Endometrial microvascular endothelial cells (primary cell): ENCODE results near the gene CRYBG2. TPM values are rescaled to one million over a fixed set of nuclear protein-coding genes. Genes with fewer than 3 reads are reported as not detected.
"Not testable (repeated sequence)": the region's sequence is repeated elsewhere in the genome, so short reads cannot be mapped to it uniquely, and the experiment has no call there.

Experiments
- in situ Hi-C: cut with HindIII; loops from 2 replicates; pipeline ENCODE4 v1.10.0; 2017; ENCODE audit warnings: low sequenced_read_pairs, low pct_unique_long_range_greater_than_20kb; ENCODE audit errors: inconsistent ontology term
- total RNA-seq: library from RNA; depleted of rRNA; stranded (reverse); fragments of >200 nt; gene quantifications from one replicate; pipeline ENCODE4 v1.2.3, GENCODE V29; 2015; ENCODE audit errors: inconsistent ontology term

CRYBG2 gene
- total RNA-seq, 1 donor from 2014 or later = not detected

DNA sequence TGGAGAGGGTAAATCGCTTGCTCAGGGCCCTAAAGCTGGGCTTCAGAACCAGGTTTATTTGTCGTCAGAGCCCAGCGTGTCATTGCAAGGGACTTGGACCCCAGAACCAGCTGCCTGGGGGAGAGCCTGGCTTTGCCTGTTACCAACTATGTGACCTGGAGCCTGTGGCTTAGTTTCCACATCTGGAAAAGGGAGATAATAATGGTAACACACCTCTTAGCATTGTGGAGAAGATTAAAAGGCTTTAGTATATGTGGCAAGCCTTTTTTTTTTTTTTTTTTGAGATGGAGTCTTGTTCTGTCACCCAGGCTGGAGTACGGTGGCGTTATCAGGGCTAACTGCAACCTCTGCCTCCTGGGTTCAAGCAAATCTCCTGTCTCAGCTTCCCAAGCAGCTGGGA lies 23.7 kb downstream of the CRYBG2 start:
- in situ Hi-C loops = no loop called here

DNA sequence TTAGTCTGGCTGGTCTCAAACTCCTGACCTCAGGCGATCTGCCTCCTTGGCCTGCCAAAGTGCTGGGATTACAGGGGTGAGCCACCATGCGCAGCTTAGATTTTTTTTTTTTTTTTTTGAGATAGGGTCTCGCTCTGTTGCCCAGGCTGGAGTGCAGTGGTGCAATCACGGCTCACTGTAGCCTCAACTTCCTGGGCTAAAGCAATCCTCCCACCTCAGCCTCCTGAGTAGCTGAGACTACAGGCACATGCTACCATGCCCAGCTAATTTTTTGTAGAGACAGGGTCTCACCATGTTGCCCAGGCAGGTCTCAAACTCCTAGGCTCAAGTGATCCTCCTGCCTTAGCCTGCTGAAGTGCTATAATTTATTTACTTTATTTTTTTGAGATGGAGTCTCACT lies 24.6 kb downstream of the CRYBG2 start:
- in situ Hi-C loops = not testable (repeated sequence)

DNA sequence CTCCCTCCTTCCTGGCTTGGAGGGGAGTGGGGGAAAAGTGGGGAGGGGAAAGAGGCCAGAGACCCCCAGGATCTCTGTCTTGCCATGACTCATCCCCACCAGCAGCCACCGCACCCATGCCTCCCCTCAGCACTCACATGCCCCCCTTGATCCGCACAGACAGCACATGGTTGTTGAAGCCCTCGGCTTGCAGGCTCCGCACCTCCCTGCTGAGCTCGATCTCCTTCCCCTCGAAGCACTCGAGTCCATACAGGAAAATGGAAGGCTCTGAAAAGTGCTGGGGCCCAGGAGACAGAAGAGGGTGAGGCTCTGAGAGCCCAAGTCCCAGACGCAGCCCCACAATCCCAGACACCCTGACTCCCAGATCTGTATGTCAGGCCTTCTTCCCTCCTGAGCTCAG lies 25.3 kb downstream of the CRYBG2 start:
- in situ Hi-C loops = no loop called here

DNA sequence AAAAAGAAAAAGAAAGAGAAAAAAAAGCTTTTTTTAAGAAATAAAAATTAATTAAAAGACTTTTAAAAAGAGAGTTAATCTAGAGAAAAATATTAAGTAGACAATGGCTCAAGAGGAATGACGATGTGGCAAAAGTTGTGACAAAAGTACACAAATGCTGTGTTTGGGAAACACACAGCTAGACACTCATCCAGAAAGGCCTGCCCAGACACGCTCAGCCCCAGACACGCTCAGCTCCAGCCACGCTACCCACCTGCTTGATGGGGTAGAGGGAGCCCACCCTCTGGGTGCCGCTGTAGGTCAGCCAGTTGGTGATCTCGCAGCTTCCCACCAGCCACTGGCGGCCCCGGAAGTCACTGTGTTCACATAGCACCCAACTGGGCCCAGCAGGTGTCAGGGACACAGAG lies 26.0 kb downstream of the CRYBG2 start:
- in situ Hi-C loops = no loop called here

DNA sequence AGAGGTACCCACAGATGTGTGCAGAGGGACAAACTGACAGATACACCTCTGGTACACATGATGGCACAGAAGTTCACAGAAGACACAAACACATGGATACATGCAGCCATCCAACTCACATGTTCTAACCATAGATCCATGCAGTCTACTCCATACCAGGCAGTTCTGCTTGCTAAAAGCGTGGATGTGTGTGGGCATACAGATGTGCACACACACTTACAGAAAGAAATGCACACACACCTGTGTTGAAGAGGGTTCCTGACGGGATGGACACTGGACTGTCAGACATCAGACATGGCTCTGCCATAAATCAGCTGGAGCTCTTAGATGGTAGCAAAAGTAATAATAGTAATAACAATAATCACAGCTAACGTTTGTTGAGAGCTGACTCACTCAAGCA lies 29.4 kb downstream of the CRYBG2 start:
- in situ Hi-C loops = no loop called here

DNA sequence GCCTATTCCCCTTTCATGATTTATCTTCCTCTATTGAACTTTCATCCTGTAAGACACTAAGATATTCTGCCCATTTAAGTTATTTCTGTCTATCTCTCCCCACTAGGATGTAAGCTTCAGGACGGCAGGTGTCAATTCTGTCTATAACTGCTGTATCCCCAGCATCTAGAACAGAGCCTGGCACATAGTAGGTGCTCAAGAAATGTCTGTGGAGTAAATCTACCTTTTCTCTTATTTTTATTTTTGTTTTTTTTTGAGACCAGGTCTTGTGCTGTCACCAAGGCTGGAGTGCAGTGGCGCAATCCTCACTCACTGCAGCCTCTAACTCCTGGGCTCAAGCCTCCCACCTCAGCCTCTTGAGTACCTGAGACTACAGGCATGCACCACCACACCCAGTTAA lies 30.5 kb downstream of the CRYBG2 start:
- in situ Hi-C loops = no loop called here

DNA sequence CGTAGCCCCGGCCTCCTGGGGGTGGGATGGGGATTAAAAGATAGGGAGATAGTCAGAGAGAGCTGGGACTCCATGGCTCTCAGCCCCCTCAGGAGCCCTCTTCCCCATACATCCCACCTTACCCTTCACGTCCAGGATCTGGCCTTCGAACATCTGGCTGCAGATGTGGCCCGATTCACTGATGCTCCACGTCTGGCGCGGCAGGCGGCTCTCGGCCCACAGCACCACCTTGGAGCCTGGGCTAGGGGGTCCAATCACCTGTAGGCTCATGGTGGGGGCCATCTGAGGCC lies 31.9 kb downstream of the CRYBG2 start:
- in situ Hi-C loops = no loop called here

DNA sequence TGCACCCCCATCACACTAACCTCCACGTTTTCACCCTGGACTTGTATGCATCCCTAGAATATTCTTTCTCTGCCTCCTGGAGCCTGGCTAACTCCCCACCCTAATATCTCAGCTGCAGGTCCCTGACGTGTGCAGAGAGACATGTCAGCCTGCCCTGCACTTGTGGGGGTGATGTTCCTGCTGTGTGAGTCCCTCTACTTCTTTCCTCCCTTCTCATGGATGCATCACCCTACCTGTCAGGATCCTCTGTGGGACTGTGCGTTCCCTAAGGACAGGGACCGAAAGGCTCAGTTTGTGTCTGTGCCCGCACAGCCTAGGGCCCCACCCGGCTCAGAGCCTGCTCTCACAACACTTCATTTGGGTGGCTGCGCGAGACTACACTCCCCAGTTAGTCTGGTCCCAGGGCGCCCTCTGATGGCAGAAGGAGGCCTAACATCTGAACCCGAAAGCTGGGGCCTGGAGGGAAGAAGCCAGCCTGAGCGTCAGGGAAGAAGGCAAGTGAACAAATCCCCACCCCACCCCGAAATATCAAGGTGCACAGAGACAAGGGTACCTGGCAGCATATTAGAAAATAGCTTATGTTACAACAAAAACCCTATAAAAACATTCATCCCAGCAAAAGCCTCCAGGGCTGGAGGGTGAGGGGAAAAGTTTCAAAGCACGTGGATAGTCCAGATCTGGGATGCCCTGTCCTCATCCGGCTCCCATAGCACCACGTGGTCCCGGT lies 32.5 kb downstream of the CRYBG2 start:
- in situ Hi-C loops = no loop called here

DNA sequence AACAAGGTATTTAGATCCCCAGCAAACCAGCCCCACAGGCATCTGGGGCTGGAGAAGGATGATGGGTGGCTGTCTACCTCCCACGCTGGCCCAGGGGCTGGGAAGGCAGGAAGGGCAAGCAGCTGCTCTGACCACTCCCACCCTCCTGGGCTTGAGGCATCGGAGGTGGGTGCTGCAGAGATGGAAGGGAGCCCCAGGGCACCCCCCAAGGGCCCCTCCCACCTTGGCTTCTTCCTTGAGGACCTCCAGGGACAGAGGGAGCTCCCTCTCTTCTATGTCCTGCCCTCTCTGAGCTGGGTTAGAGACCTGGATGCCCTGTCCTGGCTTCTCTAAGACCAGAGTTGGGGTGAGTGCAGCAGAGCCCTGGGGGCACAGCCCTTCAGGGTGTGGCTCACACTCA lies 33.0 kb downstream of the CRYBG2 start:
- in situ Hi-C loops = no loop called here

DNA sequence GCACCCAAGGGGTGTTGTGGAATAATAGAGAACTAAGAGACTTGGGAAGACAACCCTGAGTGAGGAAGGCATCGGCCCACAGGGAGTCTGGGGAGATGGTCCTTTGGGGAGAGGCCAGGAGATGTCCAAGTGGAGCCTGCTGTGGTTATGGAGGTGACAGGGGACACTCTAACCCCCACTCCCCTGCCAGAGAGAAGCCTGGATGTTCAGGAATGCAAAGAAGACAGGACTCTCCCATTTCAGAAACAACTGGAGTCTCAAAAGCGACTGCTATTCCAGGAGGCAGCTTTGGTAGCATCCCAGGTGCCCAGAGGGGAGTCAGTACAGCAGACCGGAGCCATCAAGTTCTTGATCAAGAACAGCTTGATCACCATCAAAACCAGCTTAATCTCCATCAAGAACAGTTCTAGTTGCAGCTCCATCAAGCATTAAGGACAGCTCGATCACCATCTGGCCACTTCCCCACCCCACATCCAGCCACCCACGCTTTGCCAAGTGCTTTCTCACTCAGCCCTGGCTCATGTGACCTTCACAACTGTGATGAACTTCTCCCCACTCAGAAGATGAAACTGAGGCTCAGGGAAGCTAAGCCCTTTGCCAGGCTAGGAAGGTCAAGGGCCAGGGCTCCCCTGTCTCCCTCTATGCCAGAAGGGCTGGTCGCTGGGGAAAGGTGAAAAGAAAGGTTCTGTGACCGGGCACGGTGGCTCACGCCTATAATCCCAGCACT lies 35.4 kb downstream of the CRYBG2 start:
- in situ Hi-C loops = no loop called here

DNA sequence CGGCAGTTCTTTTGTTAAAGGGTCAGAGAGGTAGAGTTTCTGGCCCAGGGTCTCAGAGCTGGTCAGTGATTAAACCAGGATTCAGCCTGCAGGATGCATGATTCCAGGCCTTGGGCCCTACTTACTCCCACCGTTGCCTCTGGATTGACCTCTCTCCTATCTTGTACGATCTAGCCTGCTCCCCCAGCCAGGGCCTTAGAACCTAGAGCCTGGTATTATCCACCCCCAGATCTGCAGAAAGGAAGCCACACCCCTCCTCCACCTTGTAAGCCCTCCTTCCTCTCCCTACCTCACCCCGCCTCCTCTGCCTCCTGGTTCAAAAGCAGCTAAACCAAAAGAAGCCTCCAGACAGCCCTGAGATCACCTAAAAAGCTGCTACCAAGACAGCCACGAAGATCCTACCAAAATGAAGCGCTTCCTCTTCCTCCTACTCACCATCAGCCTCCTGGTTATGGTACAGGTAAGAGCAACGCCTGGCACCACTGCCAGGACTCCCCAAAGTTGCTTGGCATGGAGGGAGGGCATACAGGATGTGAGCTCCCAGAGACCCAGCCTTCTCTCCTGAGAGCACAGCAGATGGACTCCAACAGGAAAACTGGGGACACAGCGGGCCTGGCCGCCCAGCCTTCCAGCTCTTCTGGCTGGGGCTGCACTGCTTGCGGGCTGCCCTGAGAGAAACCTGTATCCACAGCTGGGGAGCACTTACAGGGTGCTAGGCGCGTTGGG lies 36.2 kb downstream of the CRYBG2 start, which contains the start of gene CD52:
Gene CD52 (plus strand): TSS at position 347 of the 726 bp plus-strand sequence. CDS start 60 bp downstream, at position 407.
- in situ Hi-C loops = no loop called here

DNA sequence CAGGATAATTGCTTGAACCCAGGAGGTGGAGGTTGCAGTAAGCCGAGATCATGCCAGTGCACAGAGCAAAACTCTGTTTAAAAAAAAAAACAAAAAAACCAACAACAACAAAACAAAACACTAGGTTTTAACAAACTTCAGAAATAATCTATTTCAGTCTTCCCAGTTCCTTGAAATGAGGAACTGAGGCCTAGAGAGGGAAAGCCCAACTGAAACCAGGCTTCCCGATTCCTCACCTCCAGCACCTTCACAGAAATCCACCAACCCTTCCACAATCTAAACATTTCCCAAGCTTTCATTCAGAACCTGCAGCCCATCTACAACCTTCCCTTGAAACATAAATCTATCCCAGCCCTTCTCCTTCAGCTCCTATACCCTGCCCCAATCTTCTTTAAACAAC lies 36.8 kb downstream of the CRYBG2 start:
- in situ Hi-C loops = no loop called here

DNA sequence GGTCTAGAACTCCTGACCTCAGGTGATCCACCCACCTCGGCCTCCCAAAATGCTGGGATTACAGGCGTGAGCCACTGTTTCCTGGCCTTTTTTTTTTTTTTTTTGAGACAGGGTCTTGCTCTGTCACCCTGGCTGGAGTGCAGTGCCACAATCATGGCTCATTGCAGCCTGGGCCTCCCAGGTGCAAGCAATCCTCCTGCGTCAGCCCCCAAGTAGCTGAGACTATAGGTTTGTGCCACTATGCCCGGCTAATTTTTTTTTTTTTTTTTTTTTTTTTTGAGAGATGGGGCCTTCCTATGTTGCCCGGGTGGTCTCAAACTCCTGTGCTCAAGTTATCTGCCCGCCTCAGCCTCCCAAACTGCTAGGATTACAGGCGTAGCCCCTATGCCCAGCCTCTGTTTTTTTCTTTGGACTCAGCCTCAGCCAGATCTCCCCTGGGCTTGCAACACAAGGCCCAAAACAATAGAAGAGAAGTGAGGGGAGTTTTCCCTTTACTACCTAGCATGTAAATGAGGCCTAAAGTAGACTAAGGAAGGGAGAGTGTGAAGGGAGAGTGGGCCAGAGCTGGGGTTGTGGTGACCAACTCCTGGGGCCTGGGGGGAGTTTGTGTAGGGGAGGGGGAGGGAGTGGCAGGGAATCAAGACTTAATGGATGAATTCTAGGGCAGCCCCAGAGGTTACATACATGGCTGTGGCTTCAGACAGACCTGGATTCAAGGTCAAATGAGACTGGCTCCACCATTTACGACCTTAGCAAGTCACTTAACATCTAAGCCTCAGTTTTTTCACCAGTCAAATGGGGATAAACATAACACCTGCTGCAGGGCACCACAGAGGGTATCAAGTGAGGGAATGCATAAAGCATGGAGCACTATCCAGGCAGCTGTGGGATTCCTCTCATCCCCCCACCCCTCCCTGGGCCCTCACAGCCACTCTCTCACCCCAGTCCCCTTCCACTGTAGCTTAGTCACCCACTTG lies 37.8 kb downstream of the CRYBG2 start:
- in situ Hi-C loops = no loop called here

DNA sequence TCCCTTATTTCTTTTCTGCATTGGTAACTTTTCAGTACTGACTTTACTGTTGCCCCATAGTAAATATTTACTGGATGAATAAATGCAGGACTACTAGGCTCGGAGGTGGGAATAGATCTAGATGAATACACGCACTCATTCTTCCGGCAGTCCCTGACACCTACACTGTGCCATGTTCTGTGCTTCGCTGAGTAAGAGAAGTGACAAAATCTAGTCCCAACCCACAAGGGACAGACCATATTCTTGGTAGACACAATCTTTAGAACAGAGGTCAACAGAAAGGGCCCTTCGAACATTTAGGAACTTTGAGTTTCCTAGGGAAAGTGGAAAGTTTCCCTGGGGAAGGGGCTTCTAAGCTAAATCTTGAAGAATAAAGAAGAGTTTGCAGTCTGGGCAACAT lies 39.4 kb downstream of the CRYBG2 start:
- in situ Hi-C loops = no loop called here

DNA sequence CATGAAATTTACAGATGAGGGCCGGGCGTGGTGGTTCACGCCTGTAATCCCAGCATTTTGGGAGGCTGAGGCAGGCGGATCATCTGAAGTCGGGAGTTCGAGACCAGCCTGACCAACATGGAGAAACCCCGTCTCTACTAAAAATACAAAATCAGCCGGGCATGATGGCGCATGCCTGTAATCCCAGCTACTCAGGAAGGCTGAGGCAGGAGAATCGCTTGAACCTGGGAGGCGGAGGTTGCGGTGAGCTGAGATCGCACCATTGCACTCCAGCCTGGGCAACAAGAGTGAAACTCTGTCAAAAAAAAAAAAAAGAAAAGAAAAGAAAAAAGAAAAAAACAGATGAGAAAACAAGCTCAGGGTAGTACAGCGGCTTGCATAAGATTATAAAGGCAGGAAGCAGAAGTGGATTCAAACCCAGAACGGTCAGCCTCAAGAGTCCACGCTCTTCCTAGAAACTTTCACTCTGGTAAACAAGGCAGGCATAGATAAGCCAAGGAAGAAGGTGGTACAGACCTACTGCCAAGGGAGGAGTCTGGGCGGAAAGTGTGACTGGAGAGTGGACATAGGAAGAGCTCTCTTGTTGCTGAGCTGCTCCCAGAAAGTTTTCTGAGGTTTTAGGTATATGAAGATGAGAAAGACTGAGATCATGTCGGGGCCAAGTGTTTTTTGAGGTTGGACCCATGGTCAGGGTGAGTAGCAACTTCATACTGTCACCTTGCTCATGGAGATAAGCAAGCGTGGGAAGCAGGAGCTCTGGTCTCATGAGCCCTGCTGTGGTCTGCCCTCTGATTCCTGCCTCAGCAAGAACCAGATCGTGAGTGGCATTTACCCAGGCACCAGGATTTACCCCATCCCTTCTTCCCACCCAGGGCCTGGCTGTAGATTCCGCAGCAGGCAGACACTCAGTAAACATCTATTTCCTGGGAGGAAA lies 45.7 kb downstream of the CRYBG2 start:
- in situ Hi-C loops = not testable (repeated sequence)

DNA sequence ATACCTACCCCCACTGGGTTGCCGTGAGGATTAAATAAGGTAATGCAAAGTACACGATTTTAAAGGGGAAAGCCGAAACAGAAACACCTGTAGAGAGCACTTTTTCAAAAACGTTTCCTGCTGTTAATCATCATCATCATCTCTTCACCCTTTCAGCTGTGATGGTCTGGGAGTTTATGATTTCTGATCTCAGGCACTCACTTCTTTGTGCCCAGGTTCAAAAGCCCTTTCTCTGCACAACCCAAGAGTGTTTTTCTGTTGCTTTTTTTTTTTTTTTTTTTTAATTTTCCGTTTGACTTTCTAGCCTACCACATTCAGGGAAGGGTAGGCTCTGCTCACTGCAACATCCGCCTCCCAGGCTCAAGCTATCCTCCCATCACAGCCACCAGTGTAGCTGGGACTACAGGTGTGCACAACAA lies 46.6 kb downstream of the CRYBG2 start:
- in situ Hi-C loops = no loop called here

DNA sequence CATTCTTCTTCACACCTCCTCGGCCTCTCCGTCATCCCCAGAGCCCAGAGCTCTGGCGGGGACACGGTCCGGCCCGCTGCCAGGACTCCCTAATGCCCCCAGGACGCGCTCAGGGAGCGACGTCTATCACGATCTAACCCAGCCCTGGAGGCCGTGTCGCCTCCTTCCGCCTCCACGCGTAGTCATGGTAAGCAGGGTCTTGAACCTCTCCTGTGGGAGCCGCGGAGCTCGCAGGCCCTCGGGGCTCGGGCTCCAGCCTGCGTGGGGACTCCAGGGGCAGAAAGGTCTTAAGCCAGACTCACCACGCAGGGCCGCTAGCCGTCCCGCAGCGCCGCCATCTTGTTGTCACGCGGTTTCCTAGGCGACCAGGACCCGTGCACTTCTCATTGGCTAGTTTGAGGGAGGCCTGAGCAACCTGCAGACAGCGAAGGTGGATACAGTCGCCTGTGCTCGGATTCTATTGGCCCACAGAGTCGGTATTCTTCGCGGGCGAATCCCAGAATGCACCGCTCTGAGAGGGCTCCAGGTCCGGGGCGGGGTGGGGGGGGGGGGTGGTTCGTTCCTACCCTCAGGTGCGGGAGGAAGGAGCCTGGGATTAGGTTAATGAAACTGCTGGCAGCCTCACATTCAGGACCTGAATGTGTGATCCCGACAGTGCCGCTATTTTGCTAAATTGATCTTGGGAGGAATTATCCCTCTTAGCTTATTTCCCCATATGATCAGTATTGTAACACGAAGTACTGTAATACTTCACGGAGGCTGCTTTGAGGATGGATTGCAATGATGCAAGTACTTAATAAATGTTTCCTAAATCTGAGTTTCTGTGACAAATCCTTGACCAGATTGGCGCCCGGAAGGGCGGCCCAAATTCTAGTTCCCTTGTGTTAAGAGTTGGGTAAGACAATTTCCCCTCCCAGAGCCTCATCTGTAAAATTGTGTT lies 47.4 kb downstream of the CRYBG2 start, which contains the start of gene UBXN11:
Gene UBXN11 (minus strand): TSS at position 347 of the 940 bp plus-strand sequence. CDS start 3,753 bp downstream, outside the sequence.
- in situ Hi-C loops = no loop called here
